Skeletal muscle satellite cell (primary cell): Measurements from ENCODE around the gene MICA.
"Not testable (repeated sequence)": the region's sequence is repeated elsewhere in the genome, so short reads cannot be mapped to it uniquely, and the experiment has no call there.

Source experiments
- H3K27me3 ChIP-seq: 2 replicates; pipeline ENCODE4 v1.7.0; 2013; ENCODE audit warnings: low read length; ENCODE audit not compliant: control insufficient read depth, insufficient read depth
- H3K36me3 ChIP-seq: 2 replicates; pipeline ENCODE4 v1.7.0; 2013; ENCODE audit warnings: mild to moderate bottlenecking, control low read depth, low read length; ENCODE audit not compliant: insufficient read depth
- H3K4me1 ChIP-seq: 2 replicates; pipeline ENCODE4 v1.7.0; 2013; ENCODE audit warnings: low read length; ENCODE audit not compliant: control insufficient read depth, insufficient read depth
- H3K4me2 ChIP-seq: 2 replicates; pipeline ENCODE4 v1.7.0; 2013; ENCODE audit warnings: mild to moderate bottlenecking, low read length
- H3K4me3 ChIP-seq: 2 replicates; pipeline ENCODE4 v1.7.0; 2013; ENCODE audit warnings: low read length
- H3K9ac ChIP-seq: 2 replicates; pipeline ENCODE4 v1.7.0; 2013; ENCODE audit warnings: mild to moderate bottlenecking, low read depth, low read length, moderate library complexity
- H3K9me3 ChIP-seq: replicated peaks from 2 replicates; pipeline ENCODE4 v1.7.0; 2013; ENCODE audit warnings: mild to moderate bottlenecking, control low read depth, low read length

Gene MICA

GRCh38 chr6:31365864-31366263, 37.5 kb upstream of the MICA start:
- Histone ChIP-seq H3K36me3 (no peaks in the 10 kb centered on the region), H3K27me3 (peaks cover 78% of the 10 kb centered on the region), H3K4me3 (no peak overlapping the region), H3K9me3 (no peaks in the 10 kb centered on the region), H3K9ac (no peak overlapping the region), H3K4me2 (no peak overlapping the region), H3K4me1 (peaks cover 6% of the 10 kb centered on the region)

DNA sequence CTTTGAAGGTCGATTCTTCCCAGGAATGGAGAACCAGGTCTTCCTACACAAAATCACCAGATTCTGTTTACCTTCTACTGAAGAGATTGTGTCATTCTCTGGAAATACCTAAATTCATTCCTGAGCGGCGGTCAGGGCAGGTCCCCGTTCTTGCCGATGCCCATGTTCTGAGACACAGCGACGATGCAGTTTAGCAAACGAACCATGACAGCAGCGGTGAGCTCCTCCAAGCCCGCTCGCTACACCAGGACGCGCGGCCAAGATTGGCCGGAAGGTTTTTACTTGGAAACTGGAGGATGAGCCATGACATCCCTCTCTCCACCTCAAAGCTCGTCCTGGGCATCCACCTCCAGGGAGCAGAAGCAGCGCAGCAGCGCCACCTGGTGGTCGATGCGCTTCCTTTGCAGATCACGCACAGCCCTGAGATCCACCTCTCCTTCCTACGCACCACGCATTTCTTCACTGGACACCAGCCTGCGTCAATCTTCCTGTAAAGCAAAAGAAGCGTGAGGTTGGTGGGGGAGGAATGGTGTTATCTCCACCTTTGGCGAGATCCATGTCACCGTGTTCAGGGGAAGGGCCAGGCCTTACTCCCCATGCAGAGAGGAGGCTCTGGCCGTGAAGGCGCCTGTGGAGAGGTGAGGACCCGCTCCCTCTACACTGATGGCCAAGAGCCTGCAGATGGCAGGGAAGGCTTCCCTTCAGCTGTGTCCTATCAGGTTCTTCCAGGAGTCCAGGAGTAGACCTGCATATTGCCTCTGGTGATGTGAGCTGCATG, 36.5 kb upstream of the MICA start:
- Histone ChIP-seq H3K27me3 (peaks cover 70% of the 10 kb centered on the region), H3K4me2 (peak overlapping the region; percentile 70)

DNA sequence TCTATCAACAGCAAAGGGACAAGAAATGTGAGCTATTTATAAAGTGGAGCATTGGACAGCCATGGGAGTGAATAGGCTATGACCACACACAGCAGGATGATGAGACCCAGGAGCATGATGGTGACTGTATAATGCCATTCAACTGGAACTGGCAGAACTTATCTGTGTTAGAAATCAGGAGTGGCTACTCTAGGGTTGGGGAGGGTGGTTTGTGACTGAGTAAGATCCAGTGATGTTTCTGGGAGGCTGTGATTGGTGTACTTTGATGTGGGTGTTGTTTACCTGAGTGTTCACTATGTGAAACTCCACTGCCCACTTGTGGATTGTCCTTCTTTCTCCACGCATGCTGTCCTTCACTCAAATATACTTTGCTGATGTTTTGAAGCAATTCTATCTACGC, 34.9 kb upstream of the MICA start:
- Histone ChIP-seq H3K4me1 (peaks cover 6% of the 10 kb centered on the region), H3K4me3 (no peak overlapping the region), H3K27me3 (peaks cover 63% of the 10 kb centered on the region), H3K4me2 (no peak overlapping the region), H3K9me3 (no peaks in the 10 kb centered on the region), H3K36me3 (no peaks in the 10 kb centered on the region), H3K9ac (no peak overlapping the region)

More for the DNA sequence above, 36.5 kb upstream of the MICA start:
- H3K9me3 ChIP-seq: no peaks in the 10 kb centered on the region
- peaks cover 6% of the 10 kb centered on the region for H3K4me1 ChIP-seq
- H3K4me3 ChIP-seq: no peak overlapping the region
- no peak overlapping the region for H3K9ac ChIP-seq
- no peaks in the 10 kb centered on the region for H3K36me3 ChIP-seq

GRCh38 chr6:31374118-31374517, 29.3 kb upstream of the MICA start:
- not testable (repeated sequence) for H3K4me2 ChIP-seq

DNA sequence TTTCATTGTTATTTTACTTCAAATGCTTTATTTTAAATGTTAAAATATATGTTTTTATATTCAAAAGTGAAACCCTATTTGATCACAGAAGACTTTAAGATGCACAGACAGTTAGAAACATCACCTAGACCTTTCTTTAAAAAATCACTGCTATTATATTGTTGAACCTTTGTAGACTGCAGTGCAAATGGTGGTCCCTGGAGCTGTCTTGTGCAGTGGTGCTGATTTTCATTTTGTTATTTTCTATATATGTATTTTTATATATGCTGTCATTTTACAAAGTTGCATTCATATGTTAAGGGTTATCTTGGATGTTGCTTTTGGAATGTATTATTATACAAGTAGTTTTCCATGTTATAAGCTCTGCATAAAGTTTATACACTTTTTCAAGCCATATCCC, 27.7 kb upstream of the MICA start:
- H3K4me3 ChIP-seq: no peak overlapping the region
- no peaks in the 10 kb centered on the region for H3K9me3 ChIP-seq
- H3K9ac ChIP-seq: no peak overlapping the region
- peaks cover 53% of the 10 kb centered on the region for H3K27me3 ChIP-seq
- H3K4me1 ChIP-seq: no peaks in the 10 kb centered on the region
- H3K4me2 ChIP-seq: no peak overlapping the region
- H3K36me3 ChIP-seq: no peaks in the 10 kb centered on the region

More at GRCh38 chr6:31374118-31374517, 29.3 kb upstream of the MICA start:
- H3K27me3 ChIP-seq: peaks cover 48% of the 10 kb centered on the region
- H3K9ac ChIP-seq, H3K4me1 ChIP-seq, H3K9me3 ChIP-seq, H3K4me3 ChIP-seq, H3K36me3 ChIP-seq: not testable (repeated sequence)

- no peak overlapping the region for H3K4me3 ChIP-seq
- no peaks in the 10 kb centered on the region for H3K36me3 ChIP-seq
- H3K9me3 ChIP-seq: no peaks in the 10 kb centered on the region
- no peaks in the 10 kb centered on the region for H3K4me1 ChIP-seq
- no peak overlapping the region for H3K9ac ChIP-seq
- H3K27me3 ChIP-seq: peaks cover 64% of the 10 kb centered on the region
- H3K4me2 ChIP-seq: no peak overlapping the region
Observed at GRCh38 chr6:31377029-31377428, 26.4 kb upstream of the MICA start.

GRCh38 chr6:31378062-31378720, 25.2 kb upstream of the MICA start:
- no peak overlapping the region for H3K4me3 ChIP-seq
- no peaks in the 10 kb centered on the region for H3K36me3 ChIP-seq
- H3K4me1 ChIP-seq: no peaks in the 10 kb centered on the region
- H3K27me3 ChIP-seq: peaks cover 63% of the 10 kb centered on the region
- H3K9ac ChIP-seq: no peak overlapping the region
- no peak overlapping the region for H3K4me2 ChIP-seq
- no peaks in the 10 kb centered on the region for H3K9me3 ChIP-seq

- Histone ChIP-seq H3K9me3 (no peaks in the 10 kb centered on the region), H3K27me3 (peaks cover 63% of the 10 kb centered on the region), H3K4me1 (no peaks in the 10 kb centered on the region), H3K36me3 (no peaks in the 10 kb centered on the region), H3K9ac (no peak overlapping the region), H3K4me3 (no peak overlapping the region), H3K4me2 (no peak overlapping the region)
Observed at GRCh38 chr6:31378721-31379103, 24.7 kb upstream of the MICA start.

GRCh38 chr6:31379850-31380249, 23.5 kb upstream of the MICA start:
- no peaks in the 10 kb centered on the region for H3K9me3 ChIP-seq
- no peak overlapping the region for H3K4me3 ChIP-seq
- no peak overlapping the region for H3K9ac ChIP-seq
- no peaks in the 10 kb centered on the region for H3K4me1 ChIP-seq
- H3K4me2 ChIP-seq: no peak overlapping the region
- no peaks in the 10 kb centered on the region for H3K36me3 ChIP-seq
- peaks cover 61% of the 10 kb centered on the region for H3K27me3 ChIP-seq

DNA sequence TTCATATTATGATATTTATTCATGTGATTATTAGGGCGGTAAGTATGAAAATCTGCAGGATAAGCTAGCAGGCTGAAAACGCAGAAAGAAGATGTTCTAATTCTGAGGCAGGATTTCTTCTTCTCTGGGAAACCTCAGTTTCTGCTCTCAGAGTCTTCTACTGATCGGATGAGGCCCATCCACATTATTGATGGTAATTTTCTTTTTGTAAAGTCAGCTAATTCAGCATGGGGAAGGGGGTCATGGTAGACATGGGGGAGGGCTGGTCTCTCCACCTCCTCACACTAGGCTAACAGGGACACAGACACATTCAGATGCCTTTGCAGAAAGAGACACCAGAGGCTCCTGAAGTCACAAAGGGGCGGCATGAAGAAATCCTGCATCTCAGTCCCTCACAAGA, 21.7 kb upstream of the MICA start:
- no peaks in the 10 kb centered on the region for H3K4me1 ChIP-seq
- H3K9ac ChIP-seq: no peak overlapping the region
- no peak overlapping the region for H3K4me3 ChIP-seq
- peaks cover 57% of the 10 kb centered on the region for H3K27me3 ChIP-seq
- H3K36me3 ChIP-seq: no peaks in the 10 kb centered on the region
- no peaks in the 10 kb centered on the region for H3K9me3 ChIP-seq
- H3K4me2 ChIP-seq: no peak overlapping the region

DNA sequence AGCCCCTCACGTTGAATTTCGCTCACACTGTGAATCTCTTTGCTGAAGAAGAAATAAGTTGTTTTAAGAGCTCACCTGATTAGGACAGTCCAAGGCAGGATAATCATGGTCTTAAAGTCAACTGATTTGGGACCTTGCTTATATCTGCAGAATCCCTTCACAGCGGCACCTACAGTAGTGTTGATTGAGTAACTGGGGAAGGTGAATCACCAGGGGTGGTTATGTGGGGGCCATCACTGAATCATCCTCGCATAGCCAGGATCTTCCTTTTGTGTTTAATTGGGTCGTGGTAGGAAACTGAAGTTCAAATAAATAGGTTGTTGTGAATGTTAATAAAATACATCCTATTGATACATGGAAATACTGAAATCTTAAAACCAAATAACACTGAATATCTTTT, 20.2 kb upstream of the MICA start:
- H3K27me3 ChIP-seq: peaks cover 43% of the 10 kb centered on the region
- no peaks in the 10 kb centered on the region for H3K4me1 ChIP-seq
- H3K4me3 ChIP-seq: no peak overlapping the region

DNA sequence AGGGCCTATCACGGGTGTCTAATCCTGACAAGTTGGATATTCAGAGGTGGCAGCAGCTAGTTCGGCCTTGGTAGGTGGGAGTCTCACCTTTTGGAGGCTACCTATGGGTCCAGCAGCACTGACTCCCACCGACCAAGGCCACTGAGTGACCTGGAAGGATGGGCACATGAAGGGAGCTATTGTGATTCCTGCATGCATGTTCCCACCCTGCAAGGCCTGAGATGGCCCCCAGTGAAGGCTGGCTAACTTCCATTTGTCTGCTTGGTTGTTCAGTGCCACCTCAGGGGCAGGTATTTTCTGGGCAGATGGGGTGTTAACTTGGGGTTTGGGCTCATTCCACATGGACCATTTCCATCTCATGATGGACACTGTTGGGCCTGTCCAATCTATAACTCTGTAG, 18.4 kb upstream of the MICA start:
- H3K36me3 ChIP-seq: no peaks in the 10 kb centered on the region
- H3K27me3 ChIP-seq: peaks cover 25% of the 10 kb centered on the region
- H3K9ac ChIP-seq: no peak overlapping the region
- H3K4me3 ChIP-seq: no peak overlapping the region
- no peaks in the 10 kb centered on the region for H3K4me1 ChIP-seq
- no peak overlapping the region for H3K4me2 ChIP-seq
- H3K9me3 ChIP-seq: no peaks in the 10 kb centered on the region

More for the DNA sequence above, 20.2 kb upstream of the MICA start:
- Histone ChIP-seq H3K9ac (no peak overlapping the region), H3K36me3 (no peaks in the 10 kb centered on the region), H3K4me2 (no peak overlapping the region), H3K9me3 (no peaks in the 10 kb centered on the region)
